NCI-H1048 (cell line): ENCODE results near the gene PKDCC.

ENCODE experiments used
- DNase-seq: peaks from one replicate; lab custom pipeline; 2025; lab: John Stamatoyannopoulos, UW

The PKDCC gene

DNA sequence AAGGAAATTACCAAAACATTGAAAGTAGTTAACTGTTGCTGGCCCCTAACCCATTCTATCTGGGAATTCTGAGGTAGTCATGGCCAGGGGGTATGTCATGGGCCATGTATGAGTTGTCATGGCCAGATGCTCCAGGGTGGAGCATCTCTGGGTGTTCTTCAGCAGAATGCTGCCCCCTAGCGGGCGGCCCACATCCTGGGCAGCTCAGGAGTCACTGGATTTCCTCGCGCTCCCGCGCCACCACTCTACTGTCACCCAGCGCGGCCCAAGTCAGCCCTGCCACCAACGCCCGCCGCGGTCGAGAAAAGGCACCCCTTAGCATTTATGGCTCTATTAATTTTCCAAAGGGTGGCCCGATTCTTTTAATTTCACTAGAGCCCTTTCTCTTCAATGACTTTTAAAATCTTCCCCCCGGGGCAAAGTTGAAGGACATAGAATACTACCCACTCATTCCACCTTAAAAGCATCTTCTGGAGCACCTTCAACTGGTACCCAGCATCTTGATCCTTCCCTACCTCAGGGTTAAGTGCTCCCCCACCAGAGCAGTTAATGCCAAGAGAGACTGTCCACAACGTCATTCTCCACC is 41.6 kb downstream of the PKDCC start:
- peak; percentile 49 for DNase-seq

DNA sequence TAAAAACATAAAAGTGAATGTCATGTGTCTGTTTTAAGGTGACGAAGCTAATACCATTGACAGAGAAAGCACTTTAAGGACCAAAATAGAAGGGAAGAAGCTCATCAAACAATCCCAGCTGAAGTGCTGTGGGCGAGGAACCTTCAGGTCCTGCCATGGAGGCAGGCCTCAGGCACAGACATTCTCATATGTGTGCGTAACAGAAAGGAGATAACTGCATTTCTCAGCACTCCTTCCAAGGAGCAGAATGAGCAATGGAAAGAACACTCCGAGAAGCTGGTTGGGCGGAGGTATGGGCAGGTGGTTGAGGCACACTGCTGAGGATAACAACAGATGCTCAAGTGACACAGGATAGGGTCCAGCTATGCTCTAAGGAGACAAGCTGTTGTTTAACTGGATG is 42.4 kb downstream of the PKDCC start:
- DNase-seq: no peak

DNA sequence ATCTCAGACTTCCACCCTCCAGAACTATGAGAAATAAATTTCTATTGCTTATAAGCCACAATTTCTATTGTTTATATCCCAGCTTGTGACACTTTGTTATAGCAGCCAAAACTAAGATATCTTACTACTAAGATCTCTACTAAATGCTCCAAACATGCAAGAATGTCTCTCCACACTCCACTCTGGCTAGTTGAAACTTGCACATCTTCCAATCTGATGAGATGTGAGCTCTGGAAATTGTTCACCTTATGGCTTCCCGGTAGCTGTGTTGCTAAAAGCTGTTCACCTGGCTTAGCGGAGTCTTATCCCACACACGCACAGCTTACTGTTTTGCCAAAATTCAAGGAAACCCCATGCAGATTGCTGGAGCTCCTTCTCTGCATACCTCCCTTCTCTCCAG is 43.9 kb downstream of the PKDCC start:
- no peak for DNase-seq

DNA sequence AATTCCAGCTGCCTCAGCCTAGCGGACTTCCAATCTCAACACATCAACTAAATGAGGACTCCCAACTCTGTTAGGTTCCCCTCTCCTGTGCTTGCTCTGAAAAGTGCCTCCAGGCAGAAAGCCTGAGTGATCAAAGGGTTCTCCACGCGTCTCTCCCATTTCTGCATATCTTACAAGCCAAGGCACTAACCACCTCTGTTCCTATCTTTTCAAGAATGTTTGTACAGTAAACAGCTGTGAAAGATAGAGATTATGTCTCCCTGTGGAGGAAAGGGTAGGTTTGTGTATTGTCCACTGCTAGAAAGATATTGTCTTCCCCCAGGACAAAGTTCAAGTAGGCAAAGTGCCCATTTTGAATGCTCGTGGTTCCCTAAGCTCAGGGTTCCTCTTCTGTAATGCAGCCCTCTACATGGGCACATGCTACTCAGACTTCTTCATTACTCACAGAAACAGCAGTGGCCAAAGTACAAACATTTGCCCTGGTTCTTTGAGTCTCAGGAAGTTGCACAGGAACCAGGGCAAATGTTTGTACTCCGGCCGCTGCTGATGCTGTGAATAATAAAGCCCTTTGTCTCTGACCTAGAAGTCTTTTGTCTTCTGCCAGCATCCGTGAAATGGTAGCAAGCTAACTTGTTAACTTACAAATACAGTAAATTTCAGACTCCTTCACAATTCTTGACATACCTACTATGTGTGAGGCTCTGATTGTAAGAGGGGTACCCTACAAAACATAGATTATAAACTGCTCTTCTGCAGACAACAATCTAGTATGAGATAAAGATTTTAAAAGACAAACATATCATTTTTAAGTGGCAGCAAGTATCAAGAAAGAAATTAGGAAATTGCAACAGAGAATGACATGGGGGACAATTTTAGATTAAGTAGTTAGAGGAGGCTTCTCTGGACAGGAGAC is 44.5 kb downstream of the PKDCC start:
- DNase-seq: no peak

DNA sequence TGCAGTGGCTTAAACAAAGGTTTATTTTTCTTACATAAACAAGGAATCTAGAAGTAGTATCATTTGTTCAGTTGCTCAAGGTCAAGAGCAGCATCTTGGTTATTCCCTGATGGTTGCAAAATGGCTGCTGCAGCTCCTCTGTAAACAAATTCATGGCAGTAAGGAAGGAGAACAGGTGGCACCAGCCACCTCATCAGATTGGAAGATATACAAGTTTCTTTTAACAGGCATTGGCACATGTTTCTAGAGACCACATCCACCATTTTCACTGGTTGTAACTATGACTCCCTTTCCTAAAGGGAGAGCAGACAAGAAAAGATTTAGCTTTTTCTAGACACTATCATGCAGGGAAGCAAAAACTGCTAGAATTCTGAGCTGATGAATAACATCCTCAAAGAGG is 46.3 kb downstream of the PKDCC start:
- DNase-seq: no peak

DNA sequence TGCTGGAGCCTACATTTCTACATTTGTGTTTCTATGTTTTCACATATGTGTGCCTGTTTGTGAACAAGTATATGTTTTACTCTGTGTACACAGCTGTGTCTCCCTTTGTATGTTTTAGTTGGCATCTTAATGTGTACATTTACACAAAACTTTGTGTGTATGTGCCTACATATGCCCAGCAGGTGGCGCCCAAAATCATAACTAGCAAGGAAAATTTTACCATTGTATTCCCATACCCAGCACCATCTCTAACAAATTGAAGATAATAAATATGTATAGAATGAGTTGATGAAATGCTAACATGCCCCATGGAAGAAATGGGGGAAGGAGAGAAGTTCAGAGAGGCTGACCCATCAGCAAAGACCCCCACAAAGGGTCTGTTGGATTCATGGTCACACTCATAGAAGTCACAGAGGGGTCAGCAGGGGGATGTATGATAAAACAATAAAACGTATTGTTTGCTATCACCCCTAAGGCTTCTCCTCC is 48.1 kb downstream of the PKDCC start:
- peak; percentile 24 for DNase-seq

DNA sequence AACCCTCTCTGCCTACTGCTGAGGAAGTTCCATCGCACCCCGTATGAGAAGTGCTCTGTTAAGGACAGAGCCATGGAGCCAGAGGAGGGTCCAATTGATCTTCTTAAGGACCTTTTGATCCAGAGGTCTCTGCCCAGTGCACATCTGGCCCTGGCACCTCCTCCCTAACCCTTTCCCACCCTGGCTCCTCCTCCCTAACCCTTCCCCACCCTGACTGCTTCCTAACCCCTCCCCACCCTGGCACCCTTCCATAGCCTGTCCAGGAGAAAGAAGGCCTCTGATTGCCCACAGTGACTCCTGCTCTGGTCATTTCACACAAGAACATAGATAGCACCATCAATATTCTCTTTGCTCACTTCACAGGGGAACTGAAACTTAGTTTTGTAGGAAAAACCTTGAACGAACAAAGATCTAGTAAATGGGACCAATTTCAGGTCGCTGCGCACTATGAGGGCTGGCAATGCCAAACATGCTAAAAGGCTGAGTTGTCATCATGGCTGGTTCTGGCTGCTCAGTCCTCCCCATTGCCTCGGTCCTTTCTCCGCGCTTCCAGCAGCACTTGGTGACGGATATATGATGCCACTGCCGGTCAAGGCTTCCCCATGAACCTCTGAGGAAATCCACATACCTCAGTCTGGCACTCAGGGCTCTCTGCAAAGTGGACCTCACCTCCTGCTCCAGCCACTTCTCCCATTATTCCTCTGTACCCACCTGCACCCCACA is 49.2 kb downstream of the PKDCC start:
- no peak for DNase-seq

DNA sequence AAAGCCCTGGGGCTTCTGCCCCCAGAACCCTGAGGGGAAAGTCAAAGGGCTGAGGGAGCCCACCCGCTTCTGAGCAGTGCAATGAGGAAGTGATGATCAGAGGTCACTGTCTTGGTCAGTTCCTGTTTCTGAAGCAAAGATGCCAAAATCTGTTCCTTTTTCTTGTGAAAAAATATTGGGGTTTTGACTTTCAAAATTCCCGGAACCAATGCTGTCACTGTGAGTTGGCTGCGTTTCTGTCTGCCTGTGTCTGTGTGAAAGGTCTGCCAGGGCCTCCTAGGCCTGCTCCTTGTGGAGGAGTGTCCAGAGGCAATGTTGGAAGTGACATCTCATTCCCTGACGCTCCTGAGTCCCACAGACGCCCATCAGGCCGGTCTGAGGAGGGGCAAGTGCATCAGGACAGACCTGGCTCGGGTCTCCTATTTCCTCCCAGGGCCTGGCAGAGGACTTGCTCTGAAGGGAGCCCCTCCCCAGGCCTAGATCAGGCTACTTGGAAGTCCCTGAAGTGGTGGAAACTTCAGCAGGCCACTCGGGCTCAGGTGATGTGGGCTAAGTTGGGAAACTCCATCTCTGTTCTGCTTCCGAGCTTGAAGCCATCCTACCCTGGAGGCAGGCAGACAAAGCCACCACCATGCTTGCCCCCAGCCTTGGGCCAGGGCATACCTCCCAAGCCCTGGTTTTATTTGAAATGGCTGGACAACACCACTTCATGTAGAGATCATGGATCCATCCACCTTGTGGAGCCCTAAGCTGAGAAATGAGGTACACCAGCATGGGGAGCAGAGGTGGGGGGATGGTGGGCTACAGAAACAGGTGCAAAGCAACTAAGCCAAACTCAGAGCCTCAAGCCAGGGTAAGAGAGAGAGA is 51.0 kb downstream of the PKDCC start:
- no peak for DNase-seq

DNA sequence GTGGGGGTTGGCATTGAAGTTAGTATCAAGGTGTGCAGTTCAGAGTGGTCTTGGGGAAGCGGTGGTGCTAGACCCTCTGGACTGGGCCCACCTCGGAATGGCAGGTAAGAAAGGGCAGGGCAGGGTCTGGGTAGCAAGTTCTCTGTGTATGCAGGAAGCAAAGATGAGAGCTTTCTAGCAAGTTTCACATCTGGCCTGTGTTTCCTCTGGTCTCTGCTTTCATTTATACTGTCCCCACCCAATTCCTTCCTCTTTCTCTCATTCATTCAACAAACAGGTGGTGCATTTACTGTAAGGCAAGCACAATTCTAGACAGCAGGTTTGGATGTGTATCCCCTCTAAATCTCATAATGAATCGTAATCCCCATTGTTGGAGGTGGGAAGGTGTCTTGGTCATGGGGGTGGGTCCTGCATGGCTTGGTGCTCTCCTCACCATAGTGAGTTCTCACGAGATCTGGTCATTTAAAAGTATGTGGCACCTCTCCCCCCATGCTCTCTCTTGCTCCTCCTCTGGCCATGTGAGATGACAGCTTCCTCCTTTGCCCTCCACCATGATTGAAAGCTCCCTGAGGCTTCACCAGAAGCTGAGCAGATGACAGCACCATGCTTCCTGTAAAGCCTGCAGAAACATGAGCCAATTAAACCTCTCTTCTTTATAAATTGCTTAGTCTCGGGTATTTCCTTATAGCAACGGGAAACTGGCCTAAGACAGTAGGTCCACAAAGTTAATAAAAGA is 51.8 kb downstream of the PKDCC start:
- no peak for DNase-seq

DNA sequence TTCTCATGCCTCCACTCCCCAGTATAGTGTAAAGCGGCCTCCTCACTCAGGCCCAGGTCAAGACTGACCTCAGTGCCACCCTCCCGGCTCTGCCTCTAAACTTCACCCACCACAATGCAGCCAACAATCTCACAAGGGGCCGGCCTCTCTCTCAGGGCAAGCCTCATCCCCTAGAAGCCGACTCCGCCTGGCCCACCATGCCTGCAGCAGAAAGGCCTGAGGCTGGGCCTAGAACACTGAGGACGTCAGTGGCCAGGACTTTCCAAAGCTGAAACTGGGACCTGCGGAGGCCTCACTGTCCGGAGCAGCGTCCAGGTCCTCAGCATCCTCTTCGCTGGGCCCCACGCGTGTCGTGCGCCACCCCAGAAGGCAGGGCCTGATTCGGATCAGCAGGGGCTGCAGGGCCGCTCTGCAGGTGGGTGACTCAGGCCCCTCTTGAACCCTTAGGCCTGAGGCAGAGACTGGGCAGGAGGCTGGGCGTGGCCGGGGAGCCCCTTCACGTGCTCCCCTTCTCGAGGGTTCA is 52.9 kb downstream of the PKDCC start:
- DNase-seq: no peak

DNA sequence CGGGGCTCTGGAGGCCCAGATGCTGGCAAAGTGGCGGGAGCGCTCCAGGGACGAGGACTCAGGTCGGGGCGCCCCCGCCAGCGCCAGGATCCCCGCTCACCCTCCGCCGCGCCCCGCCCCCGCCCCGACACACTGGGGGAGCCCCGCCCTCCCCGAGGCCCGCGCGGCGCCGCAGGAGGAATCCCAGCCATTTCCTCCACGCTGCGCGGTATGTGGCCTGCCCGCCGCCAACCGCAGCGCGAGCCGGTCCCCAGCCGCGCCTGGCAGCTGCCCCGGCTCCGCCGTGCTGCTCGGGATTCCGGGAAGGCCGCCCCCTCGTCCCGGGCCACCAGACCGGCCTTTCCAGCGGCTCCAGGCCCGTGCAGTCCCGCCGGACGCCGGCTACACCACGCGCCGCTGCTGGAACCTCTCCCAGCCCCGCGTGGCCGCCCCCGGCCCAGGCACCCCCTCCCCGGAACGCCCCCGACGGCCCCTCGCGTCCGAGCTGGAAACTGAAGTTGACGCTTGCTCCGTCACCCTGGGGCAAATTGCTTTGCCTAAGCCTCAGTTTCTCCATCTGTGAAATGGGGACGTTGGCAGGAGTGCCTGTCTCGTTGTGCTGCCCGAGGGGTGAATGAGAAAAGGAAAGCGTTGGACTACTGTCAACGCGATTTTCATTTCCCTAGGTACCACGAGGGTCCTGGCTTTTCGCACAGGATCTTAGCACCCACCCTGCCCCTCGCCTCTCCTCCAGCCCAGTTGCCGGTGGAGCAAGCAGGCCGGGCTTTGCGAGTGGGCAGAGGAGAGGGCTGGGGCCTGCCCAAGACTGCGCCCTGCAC is 53.6 kb downstream of the PKDCC start:
- DNase-seq: no peak

DNA sequence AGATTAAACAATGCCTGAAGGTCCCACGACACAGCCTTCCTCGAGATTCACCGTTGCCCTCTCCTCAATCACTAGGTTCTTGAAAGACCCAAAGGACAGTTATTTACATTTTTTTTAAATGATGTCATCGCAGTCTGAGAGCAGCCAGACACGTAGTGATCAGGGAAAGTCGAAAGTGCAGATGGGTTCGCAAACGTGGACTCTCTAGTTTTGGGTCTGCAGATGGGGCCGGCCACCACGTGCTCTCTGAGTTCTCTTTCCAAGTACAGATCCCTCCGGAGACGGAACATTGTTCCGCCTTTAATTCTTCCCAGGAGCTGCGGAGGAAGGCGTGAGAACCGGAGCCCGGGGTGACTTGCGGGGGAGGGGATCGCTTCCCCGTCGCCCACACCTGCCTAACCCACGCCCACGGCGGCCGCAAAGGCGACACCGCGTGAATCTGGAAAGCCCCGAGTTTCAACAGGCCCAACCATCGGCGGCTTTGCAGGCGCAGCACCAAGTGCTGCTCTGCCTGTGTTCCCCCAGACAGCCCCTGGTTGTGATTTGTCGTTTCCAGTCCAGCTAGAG is 54.3 kb downstream of the PKDCC start:
- no peak for DNase-seq

DNA sequence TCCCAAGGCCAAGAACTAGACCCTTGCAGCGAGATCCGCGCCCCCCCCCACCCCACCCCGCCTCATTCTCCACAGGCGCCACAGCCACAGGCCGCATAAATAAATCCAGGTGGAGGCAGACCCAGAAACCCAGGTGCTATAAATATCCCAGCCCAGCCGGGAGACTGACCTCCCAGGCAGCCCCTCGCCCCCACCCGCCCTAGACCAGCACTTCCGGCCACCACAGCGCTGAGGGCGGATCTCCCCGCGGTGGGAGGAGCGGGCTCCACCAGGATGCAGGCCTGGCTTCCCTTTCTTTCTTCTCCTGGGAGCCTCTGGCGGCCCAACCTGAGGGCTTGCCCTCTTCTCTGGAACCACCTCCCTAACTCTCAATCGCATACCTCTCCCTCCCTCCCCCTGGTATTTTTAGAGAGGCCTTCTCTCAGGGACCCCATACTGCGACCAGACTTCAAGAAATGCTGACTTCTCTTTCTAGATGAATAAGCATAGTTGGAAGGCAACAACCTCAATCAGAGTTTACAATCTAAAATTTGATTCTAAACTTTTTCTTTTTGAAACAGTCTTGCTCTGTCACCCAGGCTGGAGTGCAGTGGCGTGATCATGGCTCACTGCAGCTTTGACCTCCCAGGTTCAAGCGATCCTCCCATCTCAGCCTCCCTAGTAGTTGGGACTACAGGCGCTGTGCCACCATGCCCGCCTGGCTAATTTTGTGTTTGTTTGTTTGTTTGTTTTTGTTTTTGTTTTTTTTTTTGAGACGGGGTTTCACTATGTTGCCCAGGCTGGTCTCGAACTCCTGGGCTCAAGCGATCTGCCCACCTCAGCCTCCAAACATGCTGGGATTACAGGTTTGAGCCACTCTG is 55.0 kb downstream of the PKDCC start:
- no peak for DNase-seq

DNA sequence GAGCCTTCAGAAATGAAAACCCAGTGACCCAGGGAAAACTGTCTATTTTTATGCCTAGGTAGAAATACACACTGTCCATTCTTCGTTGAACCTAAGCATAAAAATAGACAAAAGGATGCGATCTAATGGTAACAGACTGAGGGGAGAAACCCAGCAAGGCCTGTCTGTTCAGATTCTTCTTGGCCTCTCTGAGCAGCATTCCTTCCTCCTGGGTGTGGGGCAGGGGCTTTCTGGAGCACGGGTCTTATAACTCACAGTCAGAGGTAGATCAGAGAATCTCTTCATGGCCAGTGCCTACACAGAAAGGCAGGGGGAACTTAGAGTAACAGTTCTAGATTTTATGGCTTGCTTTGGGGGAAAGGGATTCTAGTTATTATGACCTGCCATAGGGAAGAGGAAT is 56.0 kb downstream of the PKDCC start:
- DNase-seq: no peak

DNA sequence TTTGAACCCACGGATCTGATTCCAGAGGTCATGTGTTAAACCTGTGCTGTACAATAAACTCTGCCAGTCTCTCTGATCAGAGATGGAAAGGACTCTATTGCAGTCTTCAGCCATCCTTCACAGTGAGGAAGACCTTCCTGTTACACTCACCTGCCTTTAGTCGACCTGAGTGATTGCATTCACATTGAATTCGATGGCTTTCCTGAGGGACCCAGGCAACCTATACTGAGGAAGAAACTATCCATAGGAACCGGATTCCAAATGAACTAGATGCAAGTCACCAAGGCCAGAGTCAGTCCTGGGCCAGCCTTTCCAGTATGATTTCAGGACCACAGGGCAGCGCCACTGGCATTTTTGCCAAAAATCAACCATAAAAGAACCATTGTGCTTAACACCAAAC is 56.8 kb downstream of the PKDCC start:
- no peak for DNase-seq

DNA sequence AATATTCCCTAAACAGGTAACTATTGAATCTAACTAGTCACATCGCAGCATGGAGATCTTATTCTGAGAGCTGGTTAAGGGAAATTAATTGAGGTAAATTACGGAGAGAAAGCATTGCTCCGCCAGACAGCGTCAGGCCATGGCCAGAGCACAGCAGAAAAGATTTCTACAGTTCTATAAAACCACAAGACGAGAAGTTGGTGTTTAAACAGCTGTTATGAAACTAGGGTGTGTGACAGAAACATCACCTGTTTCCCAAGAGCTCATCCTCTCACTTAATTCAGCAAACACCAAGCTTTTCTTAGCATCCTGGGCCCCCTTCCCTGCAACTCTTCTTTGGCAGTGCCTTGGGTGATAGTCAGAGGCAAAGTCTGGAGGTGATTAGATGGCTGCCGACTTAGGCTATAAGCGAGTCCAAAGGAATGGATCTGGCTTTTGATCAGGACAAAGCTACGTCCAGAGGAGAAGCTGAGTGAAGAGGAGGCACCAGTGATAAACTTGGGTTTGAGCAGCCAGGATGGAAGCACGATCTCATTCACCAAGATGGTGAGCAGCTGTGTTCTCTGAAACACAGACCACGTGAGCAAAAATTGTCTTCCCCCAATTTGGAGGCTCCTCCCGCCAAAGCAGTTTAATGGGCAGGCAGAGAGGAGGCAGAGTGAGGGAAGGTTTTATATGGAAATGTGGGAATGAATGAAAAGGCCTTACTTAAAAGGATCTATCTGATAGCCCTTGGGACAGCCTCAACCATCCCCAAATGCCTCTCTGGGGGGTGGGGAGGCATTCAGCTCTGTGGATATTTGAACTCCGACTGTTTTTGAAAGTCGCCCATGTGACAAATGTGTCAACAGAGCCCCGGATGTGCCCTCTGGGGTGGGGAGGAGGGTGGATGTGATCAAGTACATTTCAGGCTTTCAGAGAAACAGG is 57.8 kb downstream of the PKDCC start:
- no peak for DNase-seq

DNA sequence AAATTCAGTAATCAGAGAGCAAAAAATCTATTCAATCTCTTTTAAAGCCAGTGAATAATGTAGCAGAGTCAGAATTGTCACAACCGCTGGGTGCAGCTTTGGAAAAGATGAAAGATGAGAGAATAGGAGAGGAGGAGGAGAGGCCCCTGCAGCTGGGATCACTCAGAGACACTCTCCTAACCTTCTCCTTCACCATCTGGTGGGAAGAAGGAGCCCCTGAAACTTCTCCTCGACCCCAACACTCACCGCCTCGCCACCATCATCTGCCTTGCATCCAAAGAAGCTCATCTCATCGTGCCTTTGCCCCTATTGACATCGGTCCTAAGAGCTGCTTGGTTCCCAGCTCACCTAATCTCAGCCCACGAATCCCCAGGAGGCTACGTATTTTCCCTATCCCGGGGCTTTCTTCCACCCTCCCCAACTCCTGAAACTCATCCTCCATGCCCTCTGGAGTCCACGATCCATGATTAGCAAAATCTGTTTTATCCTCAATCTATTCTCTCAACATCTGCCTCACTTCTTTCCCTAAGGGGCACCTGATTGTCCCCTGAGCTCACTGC is 58.5 kb downstream of the PKDCC start:
- DNase-seq: no peak
